C1 segment of cervical spinal cord (tissue), 14 donors: Measurements from ENCODE around the gene PRODH2.
A peak's percentile ranks its signal among the peaks of the same experiment; 100 is the strongest.
"Not testable (repeated sequence)": the region's sequence is repeated elsewhere in the genome, so short reads cannot be mapped to it uniquely, and the experiment has no call there.

Experiments used
- DNase-seq, 14 donors: peaks; one replicate each; lab custom pipeline; 2025; lab: John Stamatoyannopoulos, UW

PRODH2 gene

DNA sequence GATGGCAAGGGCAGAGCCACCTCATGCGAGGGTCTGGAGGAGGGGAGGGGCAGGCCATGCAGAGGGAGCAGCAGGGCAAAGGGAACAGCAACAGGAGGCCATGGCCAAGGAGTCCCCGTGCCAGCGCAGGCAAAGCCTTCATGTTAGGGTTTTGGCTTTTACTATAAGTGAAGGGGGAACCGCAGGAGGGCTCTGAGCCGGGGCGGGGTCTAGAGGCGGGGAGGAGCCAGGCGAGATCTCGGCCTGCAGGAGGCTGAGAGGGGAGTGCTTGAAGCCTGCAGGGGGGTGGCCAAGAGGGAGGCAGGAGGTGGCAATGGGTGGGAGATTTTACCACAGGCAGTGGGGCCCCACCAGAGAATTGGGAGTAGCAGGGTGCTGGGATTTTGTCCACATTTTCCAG is 31.0 kb downstream of the PRODH2 start:
- no peak for DNase-seq

DNA sequence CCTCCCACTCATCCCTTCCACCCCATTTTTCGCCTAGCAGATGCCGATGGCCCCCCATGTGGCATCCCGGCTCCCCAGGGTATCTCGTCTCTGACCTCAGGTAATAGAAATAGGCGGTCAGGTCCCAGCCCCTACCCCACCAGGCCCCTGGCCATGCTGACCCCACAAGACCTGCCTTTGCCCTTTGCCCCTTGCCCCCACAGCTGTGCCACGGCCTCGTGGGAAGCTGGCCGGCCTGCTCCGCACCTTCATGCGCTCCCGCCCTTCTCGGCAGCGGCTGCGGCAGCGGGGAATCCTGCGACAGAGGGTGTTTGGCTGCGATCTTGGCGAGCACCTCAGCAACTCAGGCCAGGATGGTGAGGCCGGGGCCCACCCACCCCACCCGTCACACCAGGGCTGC is 31.9 kb downstream of the PRODH2 start:
- DNase-seq: no peak

DNA sequence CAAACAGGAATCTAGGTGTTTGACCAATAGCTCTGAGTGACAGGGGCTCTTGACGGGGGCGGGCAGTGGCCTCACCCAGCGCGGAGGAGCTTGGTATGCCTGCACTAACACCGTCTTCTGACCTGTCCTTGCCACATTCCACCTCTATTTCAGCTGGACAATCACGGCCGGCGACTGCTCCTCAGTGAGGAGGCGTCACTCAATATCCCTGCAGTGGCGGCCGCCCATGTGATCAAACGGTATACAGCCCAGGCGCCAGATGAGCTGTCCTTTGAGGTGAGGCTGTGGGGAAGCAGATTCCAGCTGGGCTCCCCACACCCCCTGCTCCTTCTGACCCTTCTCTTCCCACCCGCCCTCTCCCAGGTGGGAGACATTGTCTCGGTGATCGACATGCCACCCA is 32.6 kb downstream of the PRODH2 start:
- no peak for DNase-seq

DNA sequence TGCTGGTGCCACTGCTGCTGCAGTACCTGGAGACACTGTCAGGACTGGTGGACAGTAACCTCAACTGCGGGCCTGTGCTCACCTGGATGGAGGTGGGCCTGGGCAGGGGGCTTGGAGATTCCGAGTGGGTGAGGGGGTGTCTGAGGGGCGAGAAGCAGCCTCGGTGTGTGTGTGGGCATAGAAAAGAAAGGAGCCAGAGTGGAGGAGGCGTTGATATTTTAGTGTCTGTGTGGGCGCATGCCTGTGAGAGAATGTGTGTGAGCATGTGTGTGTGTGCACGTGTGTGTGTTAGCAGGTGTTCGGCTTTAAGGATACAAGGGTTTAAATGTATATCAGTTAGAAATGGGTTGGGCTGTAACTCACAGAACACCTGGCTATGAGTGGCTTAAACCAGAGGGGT is 33.6 kb downstream of the PRODH2 start:
- no peak for DNase-seq

GRCh38 chr19:35777961-35778360 is 34.7 kb downstream of the PRODH2 start:
- DNase-seq: no peak

GRCh38 chr19:35777086-35777841 is 35.4 kb downstream of the PRODH2 start:
- DNase-seq: peak in 8 of 14 donors; percentile 12 to 52 (median 36)

DNA sequence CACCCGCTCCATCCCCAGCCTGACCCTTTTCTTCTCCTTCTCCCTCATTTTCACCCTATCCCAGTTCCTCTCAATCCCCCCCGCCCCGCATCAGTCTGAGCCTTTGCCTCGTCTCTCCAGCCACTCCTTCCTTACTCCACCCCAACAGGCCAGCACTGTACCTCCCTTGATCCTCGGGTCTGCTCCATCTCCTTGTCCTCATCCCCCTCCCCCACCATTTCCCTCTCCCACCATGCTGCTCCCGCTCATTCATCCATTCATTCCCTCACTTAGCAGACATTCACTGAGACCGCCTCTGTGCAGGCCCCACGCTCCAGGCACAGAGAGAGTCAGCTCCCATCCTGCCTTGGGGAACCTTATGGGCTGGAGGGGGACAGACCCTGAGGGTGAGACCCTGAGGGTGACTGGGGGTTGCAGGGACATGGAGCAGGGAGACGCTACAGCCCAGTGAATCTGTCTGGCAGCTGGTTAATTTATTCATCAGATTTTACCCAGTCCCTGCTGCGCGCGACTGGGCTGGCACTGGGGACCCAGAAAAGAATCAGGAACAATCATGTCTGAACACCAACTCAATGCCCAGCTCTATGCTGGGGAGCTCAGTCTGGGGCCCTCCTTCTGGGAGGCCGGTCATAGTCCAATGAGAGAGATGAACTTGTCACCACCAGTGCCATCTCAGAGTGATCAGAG is 36.4 kb downstream of the PRODH2 start:
- DNase-seq: peak in 4 of 14 donors; percentile 8 to 31 (median 20)

DNA sequence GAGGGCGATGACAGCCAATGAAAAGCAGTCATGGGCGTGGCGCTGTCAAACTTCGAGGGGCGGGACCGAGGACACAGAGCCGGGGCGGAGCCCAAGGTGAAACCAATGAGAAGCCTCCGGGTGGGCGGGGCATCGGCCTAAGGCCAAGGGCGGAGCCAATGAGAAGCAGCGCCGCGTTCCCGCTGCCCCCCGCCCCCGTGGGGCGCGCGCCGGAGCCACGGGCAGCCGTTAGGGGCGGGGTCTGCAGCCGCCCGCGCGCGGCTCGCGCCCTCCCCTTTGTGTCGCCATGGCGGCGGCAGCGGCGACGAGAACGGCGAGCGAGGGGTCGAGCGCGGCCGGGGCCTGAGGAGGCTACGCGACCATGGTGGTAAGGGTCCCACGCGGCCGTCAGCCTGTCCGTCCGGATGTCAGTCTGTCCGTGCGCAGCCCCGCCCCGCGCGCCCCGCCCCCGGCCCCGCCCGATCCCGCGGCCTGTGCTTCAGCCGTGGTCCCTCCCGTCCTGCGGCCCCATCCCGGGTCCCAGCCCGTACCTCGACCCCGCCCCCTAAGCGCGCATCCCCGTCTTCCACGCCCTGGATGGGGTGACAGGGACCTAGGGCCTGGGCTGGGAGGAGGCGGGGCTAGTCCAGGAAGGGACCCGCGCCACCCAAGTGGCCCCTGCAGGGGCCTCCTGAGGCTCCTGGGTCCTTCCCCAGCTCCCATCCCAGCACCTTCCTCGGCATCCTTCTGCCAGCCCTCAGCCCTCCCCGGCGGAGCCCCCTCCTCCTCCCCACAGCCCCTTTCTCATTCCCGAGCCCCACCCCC is 37.1 kb downstream of the PRODH2 start, which contains the start of gene ARHGAP33:
TSS of gene ARHGAP33 (plus strand) at position 267 of the 804 bp plus-strand sequence. CDS start at position 362, 95 bp downstream.
- DNase-seq: peak; percentile 41 to 95 (median 92)

DNA sequence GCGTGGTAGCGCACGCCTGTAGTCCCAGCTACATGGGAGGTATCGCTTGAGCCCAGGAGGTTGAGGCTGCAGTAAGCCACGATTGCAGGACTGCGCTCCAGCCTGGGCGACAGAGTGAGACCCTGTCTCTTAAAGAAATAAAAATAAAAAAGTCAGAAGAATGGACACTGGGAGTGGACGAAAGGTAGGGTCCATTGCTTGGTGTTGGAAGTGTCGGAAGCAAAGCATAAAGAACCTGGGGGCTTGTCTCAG is 37.7 kb downstream of the PRODH2 start:
- no peak for DNase-seq

DNA sequence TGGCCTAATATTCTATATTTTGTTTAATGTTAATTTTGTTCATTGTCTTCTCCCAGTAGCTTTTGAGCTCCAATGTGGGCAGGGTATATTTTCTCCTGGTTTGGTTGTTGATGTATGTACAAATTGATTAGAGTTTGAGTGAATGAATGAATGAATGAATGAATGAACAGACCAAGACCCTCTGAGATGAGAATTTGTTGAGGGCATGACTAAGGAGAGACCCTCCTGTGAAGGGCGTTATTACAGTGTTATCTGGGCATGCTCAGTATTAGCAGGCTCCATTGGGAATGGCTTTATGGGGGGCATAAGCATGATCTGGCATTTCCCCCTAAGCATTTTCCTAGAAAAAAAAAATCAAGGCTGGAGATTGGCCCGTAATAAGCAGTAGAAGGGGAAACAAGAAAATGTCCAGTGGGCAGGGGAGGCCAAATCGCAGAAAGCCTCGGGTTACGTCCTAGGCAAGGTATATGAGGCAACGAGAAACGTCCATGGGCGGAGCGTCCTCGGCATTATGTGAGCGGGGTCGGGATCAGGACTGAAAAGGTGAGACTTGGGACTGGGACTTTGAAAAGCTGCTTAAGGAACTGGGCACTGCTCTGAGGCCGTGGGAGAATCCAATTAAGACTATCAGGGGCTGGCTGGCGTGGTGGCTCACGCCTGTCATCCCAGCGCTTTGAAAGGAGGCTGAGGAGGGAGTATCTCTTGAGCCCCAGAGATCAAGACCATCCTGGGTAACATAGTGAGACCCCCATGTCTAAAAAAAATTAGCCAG is 38.2 kb downstream of the PRODH2 start:
- no peak for DNase-seq

DNA sequence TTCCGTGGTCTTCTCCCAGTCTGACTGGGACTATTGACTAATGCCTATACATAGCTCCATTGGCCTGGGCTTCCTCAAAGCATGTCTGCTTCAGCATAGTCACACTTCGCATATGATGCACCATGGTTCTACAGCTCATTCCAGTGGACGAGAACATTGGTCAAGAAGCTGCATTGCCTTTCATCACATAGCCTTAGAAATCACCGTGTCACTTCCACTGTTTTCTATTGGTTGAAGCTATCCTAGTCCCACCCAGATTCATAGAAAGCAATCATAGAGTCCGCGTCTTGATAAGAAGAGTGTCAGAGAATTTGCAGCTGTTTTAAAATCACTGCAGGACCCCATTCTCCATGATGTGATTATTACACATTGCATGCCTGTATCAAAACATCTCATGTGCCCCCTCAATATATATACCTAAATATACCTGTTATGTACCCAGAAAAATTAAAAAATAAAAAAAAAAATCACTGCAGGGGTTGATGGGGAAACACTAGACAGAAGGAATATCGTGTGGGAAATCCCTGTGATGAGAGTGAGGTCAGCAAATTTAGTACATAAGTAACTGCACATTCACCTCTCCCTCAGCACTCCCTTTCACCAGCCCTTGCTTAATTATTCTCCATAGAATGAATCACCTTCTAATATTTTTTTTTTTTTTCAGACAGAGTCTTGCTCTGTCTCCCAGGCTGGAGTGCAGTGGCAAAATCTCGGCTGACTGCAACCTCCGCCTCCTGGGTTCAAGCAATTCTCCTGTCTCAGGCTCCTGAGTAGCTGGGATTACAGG is 39.4 kb downstream of the PRODH2 start:
- no peak for DNase-seq

- not testable (repeated sequence) for DNase-seq
These were observed 40.3 kb downstream of the PRODH2 start for GRCh38 chr19:35772362-35772761.

- DNase-seq: no peak
These were observed 44.6 kb downstream of the PRODH2 start for GRCh38 chr19:35768082-35768421.

GRCh38 chr19:35767288-35768081 is 45.2 kb downstream of the PRODH2 start:
- DNase-seq: no peak

DNA sequence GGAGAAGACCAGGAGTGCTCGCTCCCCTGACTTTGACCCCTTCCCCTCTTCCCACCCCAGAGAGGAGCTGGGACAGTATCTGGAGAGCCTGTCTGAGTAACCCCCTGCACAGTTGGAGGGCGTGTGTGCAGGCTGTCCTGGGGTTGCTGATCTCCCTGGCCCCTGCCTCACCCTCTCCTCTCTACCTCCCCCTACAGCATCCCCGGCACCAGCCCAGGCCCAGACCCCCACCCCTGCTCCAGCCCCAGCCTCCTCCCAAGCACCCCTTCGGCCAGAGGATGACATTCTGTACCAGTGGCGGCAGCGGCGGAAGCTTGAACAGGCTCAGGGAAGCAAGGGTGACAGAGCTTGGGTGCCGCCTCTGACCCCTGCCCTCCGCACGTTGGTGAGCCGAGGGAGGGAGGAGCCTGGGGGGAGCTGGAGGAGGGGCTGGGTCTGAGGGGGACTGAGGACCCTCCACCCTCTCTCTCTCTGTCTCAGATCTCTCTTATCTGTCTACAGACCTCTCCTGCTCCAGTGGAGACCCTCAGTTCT is 46.0 kb downstream of the PRODH2 start:
- no peak for DNase-seq

- no peak for DNase-seq
These were observed 48.0 kb downstream of the PRODH2 start for GRCh38 chr19:35764432-35765315.

DNA sequence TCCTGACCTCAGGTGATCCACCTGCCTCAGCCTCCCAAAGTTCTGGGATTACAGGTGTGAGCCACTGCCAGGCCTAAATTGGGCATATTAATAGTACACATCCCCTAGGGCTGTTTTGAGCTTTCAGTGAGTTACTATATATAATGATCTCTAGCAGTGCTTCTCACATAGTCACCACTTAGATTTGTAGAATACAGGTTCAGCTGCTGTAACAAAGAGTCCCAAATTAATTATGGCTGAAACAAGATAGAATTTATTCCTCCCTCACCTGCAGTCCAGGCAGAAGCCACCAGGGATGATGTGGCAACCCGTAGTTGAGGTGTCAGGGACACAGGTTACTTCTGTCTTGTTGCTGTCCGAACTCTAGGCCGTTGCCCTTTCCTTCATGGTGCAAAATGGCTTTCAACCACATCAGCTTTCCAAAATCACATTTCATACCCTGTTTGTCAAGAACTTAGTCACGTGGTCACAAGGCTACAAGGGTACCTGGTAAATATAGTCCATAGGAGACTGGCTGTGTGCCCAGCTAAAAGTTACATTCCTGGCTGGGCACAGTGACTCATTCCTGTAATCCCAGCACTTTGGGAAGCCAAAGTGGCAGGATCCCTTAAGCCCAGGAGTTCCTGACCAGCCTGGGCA is 51.8 kb downstream of the PRODH2 start:
- no peak for DNase-seq

GRCh38 chr19:35759697-35760096 is 52.9 kb downstream of the PRODH2 start:
- DNase-seq: no peak
